Measurements from ENCODE around the gene CLEC7A.

- TF ChIP-seq, protein P1, sequence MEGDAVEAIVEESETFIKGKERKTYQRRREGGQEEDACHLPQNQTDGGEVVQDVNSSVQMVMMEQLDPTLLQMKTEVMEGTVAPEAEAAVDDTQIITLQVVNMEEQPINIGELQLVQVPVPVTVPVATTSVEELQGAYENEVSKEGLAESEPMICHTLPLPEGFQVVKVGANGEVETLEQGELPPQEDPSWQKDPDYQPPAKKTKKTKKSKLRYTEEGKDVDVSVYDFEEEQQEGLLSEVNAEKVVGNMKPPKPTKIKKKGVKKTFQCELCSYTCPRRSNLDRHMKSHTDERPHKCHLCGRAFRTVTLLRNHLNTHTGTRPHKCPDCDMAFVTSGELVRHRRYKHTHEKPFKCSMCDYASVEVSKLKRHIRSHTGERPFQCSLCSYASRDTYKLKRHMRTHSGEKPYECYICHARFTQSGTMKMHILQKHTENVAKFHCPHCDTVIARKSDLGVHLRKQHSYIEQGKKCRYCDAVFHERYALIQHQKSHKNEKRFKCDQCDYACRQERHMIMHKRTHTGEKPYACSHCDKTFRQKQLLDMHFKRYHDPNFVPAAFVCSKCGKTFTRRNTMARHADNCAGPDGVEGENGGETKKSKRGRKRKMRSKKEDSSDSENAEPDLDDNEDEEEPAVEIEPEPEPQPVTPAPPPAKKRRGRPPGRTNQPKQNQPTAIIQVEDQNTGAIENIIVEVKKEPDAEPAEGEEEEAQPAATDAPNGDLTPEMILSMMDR (IDR thresholded peaks at IDR 0.05; ENCODE audit: low read depth, low read length), result no peak
- TF ChIP-seq EZH2phosphoT487 (IDR thresholded peaks at IDR 0.05; ENCODE audit: low read depth), result no peak
Measured at GRCh38 chr12:10122689-10123088, 7.3 kb downstream of the CLEC7A start.
